ENCODE results near the gene IGF1R.

IGF1R gene

DNA sequence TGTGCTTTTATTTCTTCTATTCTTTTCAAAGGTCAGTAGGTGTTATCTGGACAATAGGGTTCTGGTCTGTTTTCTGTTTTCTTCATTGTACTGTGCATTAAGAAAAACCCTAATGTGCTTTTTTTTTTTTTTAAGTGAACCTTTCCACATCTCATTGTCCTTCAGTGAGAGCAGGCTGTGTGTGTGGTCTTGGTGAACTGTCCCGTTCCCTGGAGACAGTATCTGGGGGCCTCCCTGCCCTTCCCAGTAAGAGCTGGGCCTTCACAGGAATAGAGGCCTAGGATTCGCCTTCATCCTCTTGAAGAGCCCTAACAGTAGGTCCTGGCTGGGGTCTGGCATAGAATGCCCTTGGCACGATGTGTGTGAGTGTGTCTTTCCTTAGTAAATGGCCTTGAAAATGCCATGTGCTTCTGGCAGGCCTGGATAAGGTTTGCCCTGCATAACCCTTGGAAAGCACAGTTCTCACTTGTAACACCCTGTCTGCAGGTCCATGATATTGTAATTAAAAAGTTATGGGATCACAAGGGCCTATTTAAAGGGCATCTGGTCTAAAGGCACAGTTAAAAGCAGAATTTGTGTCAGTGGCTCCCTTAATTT is 81.2 kb downstream of the IGF1R start:
- no peak for DNase-seq

- no peak for DNase-seq
These were observed 82.7 kb downstream of the IGF1R start for GRCh38 chr15:98730860-98731711.

- DNase-seq = no peak
These were observed 83.5 kb downstream of the IGF1R start for GRCh38 chr15:98731712-98732450.

- DNase-seq = no peak
These were observed 84.8 kb downstream of the IGF1R start for GRCh38 chr15:98733098-98733497.

DNA sequence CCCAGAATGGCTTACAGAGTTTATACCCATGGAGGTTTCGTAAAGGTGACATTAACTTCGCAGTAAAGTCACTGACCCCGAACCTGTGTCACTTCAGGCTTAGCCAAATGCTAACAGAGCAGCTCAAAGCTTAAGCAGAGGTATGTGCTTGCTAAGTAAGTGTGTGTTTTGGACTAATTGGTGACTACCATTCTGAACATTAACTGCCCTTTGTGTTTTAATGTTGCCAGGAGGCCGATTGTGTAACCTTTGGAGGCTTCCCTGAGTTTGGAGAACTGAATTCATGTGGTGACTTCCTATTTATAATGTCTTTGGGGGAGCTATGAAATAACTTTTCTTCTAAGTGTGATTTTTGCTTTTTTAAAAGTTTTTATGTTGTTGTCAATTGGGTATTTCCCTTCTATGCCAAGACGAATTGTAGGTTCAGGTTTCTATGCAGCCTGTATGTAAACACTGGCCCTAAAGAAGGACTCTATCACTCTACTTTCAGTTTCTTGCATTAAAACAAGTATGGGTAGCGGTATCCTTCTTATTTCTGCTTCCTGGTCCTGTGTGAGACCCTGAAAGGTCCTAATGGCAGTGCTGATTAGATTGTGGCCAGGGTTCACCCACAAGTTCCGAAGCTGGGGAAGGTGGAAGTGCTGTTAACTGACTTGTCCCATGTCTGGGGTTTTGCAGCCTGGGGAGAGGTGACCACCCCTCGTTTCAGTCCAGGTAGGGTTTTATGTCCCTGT is 86.3 kb downstream of the IGF1R start:
- DNase-seq = no peak

DNA sequence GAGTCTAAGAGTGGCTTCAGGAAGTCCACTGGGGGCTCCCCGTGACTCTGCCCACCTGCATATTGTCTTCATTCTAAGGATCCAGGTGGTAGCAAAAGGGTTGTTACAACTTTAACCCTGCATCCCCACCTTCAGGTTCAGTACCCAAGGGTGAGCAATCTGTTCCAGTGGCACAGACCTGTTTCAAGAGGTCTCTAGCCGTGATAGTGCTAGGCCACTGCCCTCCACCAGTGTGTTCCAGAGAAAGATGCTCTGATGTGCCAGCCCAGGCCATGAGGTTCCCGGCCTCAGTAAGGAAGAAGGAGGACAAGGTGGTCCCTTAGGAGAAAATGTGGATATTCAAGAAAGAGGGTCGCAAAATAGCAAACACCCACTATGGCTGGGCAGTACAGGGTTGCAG is 87.0 kb downstream of the IGF1R start:
- no peak for DNase-seq

GRCh38 chr15:98735895-98736617 is 87.7 kb downstream of the IGF1R start:
- DNase-seq = no peak

GRCh38 chr15:98737159-98737558 is 88.8 kb downstream of the IGF1R start:
- no peak for DNase-seq

DNA sequence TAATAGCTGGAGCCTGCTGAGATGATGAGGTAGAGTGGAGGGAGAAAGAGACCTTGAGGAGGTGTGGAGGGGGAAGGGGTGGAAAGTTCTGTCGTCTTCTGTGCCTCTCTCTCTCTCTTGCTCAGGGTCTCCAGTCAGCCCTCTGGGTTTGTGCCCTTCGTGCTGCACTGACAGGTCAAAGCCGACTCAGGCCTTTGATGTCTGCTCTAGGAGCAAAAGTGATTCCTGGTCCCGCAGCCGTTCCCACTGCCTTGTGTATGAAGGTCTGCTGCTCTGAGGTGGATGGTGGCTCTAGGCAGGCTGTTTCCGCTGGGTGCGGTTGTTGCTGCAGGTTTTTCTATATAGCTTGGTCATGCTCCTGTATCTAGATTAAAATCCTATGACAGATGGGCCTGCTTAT is 89.4 kb downstream of the IGF1R start:
- no peak for DNase-seq

- DNase-seq = no peak
These were observed 90.5 kb downstream of the IGF1R start for GRCh38 chr15:98738689-98739401.

DNA sequence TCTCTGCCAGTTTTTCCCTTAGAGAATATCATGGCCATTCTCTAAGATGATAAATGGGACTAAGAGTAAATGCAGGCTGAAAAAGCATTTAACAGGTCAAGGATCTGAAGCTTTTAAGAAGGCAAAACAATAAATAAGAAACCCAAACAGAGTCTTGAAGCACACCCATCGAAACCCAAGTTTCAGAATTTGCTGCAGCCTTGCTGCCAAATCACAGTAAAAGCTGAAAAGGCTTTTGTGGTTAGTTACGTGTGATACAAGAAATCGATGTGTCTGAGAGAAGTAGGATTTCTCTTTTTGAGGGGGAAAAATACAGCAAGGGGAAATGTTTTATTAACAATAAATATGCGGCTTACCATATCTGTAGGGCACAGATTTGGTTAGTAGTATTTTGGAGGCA is 92.0 kb downstream of the IGF1R start:
- DNase-seq = no peak

- DNase-seq = no peak
These were observed 92.6 kb downstream of the IGF1R start for GRCh38 chr15:98740963-98741362.

DNA sequence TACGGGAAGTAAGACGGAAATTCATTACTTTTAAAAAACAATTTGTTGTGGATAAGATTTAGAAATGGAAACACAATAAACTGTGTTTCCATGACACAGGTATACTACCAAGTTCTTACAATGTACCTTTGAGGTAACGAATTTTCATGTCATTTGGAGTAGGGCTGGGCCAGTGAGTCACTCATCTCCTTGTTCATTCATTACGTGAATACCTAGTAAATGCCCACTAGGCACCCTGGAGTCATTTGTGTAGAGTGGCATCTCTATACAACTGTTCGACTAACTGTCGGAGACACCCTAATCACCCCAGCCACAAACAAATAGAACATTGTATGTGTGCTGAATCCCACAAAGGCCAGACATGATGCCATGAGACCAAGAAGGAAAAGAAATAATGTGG is 94.8 kb downstream of the IGF1R start:
- no peak for DNase-seq

DNA sequence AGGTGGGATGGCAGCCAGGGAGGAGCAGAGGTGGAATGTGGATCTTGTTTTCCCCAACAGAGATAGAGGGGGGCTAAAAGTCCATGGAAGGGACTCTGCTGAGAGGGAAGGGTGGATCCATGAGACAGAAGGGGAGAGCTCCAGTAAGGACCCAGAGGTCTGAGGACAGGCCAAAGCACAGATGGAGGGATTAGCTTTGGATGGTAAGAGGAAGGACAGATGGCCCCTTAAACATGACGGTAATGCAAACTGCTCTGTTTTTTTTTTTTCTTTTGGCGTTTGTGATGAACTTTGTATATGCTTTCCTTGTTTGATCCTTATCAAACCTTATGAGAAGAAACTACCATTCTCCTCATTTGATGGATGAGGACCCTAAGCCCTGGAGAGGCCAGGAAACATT is 96.2 kb downstream of the IGF1R start:
- DNase-seq = no peak

DNA sequence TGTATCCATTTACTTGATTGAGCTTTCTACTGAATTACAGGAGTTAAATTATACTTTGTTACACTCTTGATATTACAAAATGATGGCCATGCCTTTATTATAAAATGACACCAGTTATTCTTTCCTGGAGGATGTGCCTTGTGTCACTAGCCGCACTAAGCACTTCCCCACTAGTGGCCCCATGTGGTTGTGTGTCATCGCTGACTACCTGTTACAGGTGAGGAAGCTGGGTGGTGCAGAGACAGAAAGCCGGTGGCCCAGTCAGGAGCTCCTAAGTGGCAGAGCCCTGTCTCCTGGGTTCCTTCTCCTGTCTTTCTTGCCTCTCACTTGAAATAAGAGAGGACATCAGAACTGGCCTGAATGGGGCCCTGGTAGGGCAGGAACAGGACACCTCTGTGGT is 96.8 kb downstream of the IGF1R start:
- DNase-seq = no peak

DNA sequence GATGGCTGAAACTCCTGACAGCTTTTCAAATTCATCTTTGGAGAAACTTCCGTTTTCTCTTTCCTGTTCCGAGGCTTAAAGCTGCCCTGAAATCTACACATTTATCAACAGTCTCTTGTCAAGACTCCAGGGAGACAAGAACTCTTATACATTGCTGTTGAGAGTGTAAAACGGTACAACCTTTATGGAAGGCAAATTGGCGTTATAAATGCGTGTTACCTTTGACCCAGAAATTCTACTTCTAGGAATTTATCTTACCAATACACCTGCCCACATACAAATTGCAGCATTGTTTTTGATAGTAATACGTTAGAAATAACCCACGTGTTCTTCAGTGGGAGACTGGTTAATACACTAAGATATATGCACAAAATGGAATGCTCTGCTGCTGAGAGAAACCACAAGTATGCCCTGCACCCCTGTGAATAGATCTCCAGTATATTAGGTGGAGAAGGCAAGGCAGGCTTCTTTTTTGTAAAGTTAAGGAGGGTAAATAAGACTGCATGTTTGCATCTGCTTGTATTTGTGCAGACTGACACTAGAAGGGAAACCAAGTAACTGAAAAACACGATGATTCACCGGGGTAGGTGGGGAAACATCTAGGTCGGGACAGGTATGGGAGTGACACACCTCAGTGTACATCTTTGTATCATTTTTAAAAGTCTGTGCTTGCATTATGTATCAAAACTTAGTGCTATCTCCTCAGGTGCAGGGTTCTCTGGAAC is 97.5 kb downstream of the IGF1R start:
- DNase-seq = no peak

- DNase-seq = no peak
These were observed 98.2 kb downstream of the IGF1R start for GRCh38 chr15:98746375-98747155.

DNA sequence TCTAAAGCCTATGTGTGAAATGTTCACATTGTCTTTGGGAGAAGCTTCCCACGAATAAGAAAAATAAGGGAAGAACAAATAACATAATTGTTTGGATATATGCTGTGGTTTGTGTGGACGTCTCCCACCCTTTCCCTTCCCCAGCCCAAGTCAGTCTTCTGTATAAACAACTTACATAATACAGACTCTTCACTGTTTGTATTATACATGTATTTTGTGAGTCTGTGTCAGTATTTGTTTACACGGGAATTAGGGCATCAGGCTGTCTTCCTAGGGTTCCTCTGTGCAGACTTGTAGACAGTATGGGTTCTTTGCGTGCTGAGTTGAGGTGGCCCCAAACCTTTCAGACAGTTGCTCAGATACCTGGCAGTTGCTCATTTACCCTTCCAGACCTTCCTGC is 103.4 kb downstream of the IGF1R start:
- no peak for DNase-seq

DNA sequence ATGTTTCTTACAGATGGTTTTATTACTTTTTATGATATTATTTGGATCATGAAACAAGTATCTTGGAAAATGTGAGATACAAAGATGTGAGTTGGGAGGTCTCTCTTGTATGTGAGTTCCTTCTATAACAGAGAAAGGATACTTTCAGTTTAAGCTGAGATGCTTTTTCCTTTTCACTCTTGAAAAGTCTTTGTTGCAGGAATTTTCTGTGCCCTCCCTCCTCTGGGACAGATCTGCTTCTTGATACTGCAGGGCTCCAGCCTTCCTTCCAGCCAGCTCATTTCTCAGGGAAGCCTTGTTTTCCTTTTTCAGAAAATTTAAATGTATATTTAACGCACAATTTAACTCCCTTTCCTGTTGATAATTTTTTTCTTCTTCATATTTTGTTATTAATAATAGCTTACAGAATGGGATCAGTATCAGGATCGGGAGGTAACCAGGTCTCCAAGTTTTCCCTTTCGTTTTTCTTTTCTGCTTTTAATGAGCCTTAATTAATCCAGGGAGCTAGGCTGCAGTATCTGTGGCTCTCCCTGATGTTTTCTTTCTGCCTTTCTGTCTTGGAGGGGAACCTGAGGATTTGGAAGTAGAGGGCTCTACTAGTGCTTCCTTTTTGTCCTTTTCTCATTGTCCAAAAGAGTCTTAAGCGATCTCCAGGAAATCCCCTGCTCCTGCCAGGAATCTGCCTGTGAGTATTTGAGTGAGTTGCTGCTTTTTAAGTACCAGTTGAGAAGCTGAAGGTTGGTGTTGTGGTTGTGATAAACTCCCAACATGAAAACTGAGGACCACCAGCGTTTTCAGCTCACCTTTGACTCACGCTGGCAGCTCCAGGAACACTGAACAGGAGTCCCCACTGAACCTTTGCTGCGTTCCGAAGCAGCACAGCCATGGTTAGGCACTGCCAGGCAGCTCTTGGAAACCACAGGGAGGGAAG is 105.7 kb downstream of the IGF1R start:
- no peak for DNase-seq

Data from SHP77 (cell line).